Natural killer cell treated with Interleukin-12 subunit alpha and Interleukin-12 subunit beta and Interleukin-15 and Interleukin-18, amount 100 ng/mL, for 72 hours (primary cell): Measurements from ENCODE around the gene ISLR2. TPM values are rescaled to one million over a fixed set of nuclear protein-coding genes. Genes with fewer than 3 reads are reported as not detected.

ENCODE experiments used
- ATAC-seq, 2 donors: fragments of 150-1000 bp; cut with Tn5 transposase in 1 of 2; sonication (Bioruptor Pico), chemical (Tn5 transposase) in 1 of 2; 2 replicates each; pipeline ENCODE4 v1.10.0; 2021
- DNase-seq: peaks from one replicate; pipeline ENCODE4 v3.0.0; 2022; ENCODE audit warnings: low spot score
- H3K27ac Mint-ChIP-seq, 2 donors: 1 replicate in 1 of 2; 2 replicates in 1 of 2; pipeline ENCODE4 v1.8.0; 2022; ENCODE audit warnings: mixed read lengths in 2 of 2, mild to moderate bottlenecking in 1 of 2, moderate library complexity in 1 of 2
- H3K27me3 Mint-ChIP-seq, 2 donors: 1 replicate in 1 of 2; 2 replicates in 1 of 2; pipeline ENCODE4 v1.8.0; 2022; ENCODE audit warnings: mixed read lengths in 2 of 2
- H3K36me3 Mint-ChIP-seq: one replicate; pipeline ENCODE4 v1.8.0; 2022; ENCODE audit warnings: mixed read lengths
- H3K4me1 Mint-ChIP-seq, 2 donors: 1 replicate in 1 of 2; 2 replicates in 1 of 2; pipeline ENCODE4 v1.8.0; 2022; ENCODE audit warnings: low read depth in 2 of 2, mixed read lengths in 2 of 2, mild to moderate bottlenecking in 1 of 2
- H3K4me3 Mint-ChIP-seq: one replicate; pipeline ENCODE4 v1.8.0; 2022; ENCODE audit warnings: mixed read lengths
- H3K9me3 Mint-ChIP-seq: 2 replicates; pipeline ENCODE4 v1.8.0; 2022; ENCODE audit warnings: mixed read lengths
- total RNA-seq, 2 donors: library from RNA; stranded (reverse); gene quantifications; one replicate each; pipeline ENCODE4 v1.2.3, GENCODE V29; 2022

ISLR2 gene
- total RNA-seq, 2 donors from 2014 or later, result not detected

- no peak overlapping the region for H3K27ac Mint-ChIP-seq
- H3K4me1 Mint-ChIP-seq, result no peaks in the 10 kb centered on the region
- no peaks in the 10 kb centered on the region for H3K36me3 Mint-ChIP-seq
- DNase-seq (no peak), ATAC-seq (no peak)
- H3K4me3 Mint-ChIP-seq, result no peak overlapping the region
- H3K9me3 Mint-ChIP-seq, result no peaks in the 10 kb centered on the region
- H3K27me3 Mint-ChIP-seq, result peaks cover 0 to 5% of the 10 kb centered on the region in 2 donors
Measured at GRCh38 chr15:74180881-74181602, 50.7 kb downstream of the ISLR2 start.

DNA sequence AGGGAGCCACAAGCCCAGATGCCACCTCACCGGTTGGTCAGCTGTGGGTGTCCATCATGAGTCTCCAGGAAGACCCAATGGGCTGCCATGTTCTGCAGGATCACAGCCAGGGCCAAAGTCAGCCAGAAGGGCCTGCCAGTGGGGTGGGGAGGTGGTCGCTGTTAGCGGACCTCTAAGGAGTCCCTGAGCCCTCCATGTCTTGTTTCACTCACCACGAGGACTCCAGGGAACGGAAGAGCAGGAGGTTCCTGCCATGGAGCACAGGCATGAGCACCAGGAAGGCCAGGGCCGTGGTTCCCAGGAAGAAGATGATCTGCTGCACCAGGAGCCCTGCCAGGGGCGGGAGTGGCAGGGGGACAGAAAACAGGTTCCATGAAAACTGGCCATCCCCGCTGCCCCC is 51.7 kb downstream of the ISLR2 start:
- Mint-ChIP-seq H3K4me1 (no peaks in the 10 kb centered on the region), H3K4me3 (no peak overlapping the region), H3K27ac (no peak overlapping the region), H3K36me3 (no peaks in the 10 kb centered on the region), H3K27me3 (peaks cover 0 to 5% of the 10 kb centered on the region in 2 donors), H3K9me3 (no peaks in the 10 kb centered on the region)
- DNase-seq (no peak), ATAC-seq (no peak)

DNA sequence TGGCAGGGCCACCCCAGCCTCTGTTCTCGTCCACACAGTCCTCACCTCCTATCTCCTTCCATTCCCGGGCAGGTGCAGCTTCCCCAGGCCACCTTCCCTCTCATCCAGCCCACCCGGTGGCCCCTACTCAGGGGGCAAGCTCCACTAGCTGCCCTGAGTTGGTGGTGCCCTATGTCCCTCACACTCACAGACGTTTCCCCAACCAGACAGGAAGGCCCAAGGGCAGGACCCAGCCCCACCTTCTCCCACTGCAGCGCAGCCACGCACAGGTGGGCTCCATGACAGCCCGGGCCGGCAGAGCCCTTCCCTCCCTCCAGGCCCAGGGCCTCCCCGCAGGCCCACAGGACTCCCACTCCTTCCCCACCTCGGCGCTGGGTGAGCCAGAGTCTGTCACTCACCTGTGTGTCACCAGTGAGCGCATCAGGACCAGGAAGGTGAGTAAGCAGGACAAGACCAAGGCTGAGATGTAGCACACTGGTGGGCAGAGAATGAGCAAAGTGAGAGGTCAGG is 54.3 kb downstream of the ISLR2 start:
- Mint-ChIP-seq H3K4me1 (no peaks in the 10 kb centered on the region), H3K27me3 (no peaks in the 10 kb centered on the region), H3K4me3 (no peak overlapping the region), H3K36me3 (no peaks in the 10 kb centered on the region), H3K27ac (no peak overlapping the region), H3K9me3 (no peaks in the 10 kb centered on the region)
- ATAC-seq (peak in 1 of 2 donors; percentile 3), DNase-seq (no peak)

DNA sequence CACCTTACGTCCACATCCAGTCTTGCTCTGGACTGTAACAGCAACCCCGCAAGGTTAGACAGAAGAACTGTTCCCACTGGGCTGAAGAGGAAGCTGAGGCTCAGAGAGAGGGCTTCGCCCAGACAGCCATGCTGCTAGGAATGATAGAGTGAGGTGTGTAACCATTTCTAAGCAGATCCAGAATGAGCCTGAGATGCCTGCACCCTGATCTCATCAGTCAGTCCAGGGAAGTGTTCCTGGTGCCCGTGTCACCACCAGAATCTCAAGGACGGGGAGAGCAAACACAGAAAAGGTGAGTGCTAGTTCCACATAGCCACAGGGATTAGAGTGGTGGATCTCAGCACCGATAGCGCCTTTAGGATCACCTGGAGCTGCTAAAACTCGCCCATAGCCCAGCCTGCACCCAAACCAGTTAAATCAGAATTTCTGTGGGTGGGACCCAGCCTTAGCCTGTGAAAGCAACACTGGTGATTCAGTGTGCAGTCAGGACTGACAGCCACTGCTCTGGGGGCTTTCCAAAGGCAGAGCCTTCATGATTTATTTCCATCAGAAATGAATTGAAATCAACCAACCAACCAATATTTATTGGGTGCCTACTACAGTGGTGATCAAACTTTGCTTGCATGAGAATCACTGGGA is 55.4 kb downstream of the ISLR2 start:
- no peaks in the 10 kb centered on the region for H3K4me1 Mint-ChIP-seq
- DNase-seq (no peak), ATAC-seq (no peak)
- H3K36me3 Mint-ChIP-seq, result no peaks in the 10 kb centered on the region
- no peak overlapping the region for H3K27ac Mint-ChIP-seq
- H3K9me3 Mint-ChIP-seq, result no peaks in the 10 kb centered on the region
- no peaks in the 10 kb centered on the region for H3K27me3 Mint-ChIP-seq
- H3K4me3 Mint-ChIP-seq, result no peak overlapping the region

Other genes with a start within 250 kb of the ISLR2 start
- gene LOXL1, start 204.1 kb upstream of the ISLR2 start, total RNA-seq, result 1 to 10 TPM in 1 of 2 donors, under 1 TPM in 1; 0.36 to 4.3 TPM
- gene STOML1, start 138.3 kb upstream of the ISLR2 start, total RNA-seq, result 10 to 100 TPM; 14.3 to 17.9 TPM
- gene PML, start 135.9 kb upstream of the ISLR2 start, total RNA-seq, result 10 to 100 TPM; 62.6 to 72.3 TPM
- gene GOLGA6A, start 48.0 kb upstream of the ISLR2 start, total RNA-seq, result not detected
- gene ISLR, start 43.1 kb downstream of the ISLR2 start, total RNA-seq, result not detected
- not detected for gene STRA6, start 72.2 kb downstream of the ISLR2 start, total RNA-seq
- gene CCDC33, start 105.7 kb downstream of the ISLR2 start, total RNA-seq, result not detected
- gene CYP11A1, start 237.1 kb downstream of the ISLR2 start, total RNA-seq, result 1 to 10 TPM in 1 of 2 donors, not detected in 1; 1.0 TPM